Duodenal mucosa (tissue), 2 donors: ENCODE measurements around the gene ITGA1.
A peak's percentile ranks its signal among the peaks of the same experiment; 100 is the strongest.

Experiments
- H3K27ac ChIP-seq: one replicate; pipeline ENCODE4 v1.7.0; 2013; ENCODE audit warnings: low read depth, low read length
- H3K27me3 ChIP-seq, 2 donors: one replicate each; pipeline ENCODE4 v1.7.0; 2013; ENCODE audit warnings: low read length in 2 of 2, control low read depth in 1 of 2; ENCODE audit not compliant: insufficient read depth in 2 of 2, control insufficient read depth in 1 of 2
- H3K36me3 ChIP-seq, 2 donors: one replicate each; pipeline ENCODE4 v1.7.0; 2013; ENCODE audit warnings: low read length in 2 of 2, control low read depth in 1 of 2; ENCODE audit not compliant: insufficient read depth in 2 of 2, control insufficient read depth in 1 of 2
- H3K4me1 ChIP-seq, 2 donors: one replicate each; pipeline ENCODE4 v1.7.0; 2013; ENCODE audit warnings: low read length in 2 of 2, control low read depth in 1 of 2; ENCODE audit not compliant: insufficient read depth in 2 of 2, control insufficient read depth in 1 of 2
- H3K4me3 ChIP-seq, 2 donors: one replicate each; pipeline ENCODE4 v1.7.0; 2013; ENCODE audit warnings: low read length in 2 of 2, low read depth in 1 of 2
- H3K9ac ChIP-seq, 2 donors: one replicate each; pipeline ENCODE4 v1.7.0; 2013; ENCODE audit warnings: low read length in 2 of 2, low read depth in 1 of 2
- H3K9me3 ChIP-seq, 2 donors: one replicate each; pipeline ENCODE4 v1.7.0; 2013; ENCODE audit warnings: low read length in 2 of 2, control low read depth in 1 of 2; ENCODE audit not compliant: control insufficient read depth in 1 of 2

The ITGA1 gene

DNA sequence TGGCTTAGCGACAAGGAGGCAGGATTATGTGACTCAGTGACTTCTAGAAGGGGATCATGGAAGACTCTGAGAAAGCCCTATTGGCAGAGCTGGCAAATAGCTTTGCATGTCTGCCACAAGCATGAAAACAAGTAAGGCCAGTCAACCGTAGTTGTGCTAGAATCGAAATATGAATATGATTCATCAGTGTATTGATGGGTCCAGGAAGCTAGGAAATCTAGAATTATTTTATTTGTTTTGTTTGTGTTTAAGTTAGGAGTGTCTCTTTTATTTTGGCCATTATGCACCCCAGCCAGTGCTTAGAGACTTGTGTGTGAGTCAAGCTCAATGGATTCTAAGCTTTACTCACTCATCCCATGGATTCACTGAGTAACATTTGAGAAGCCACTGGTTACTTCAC lies 197.6 kb downstream of the ITGA1 start:
- Histone ChIP-seq H3K9ac (no peak overlapping the region), H3K9me3 (no peaks in the 10 kb centered on the region), H3K27ac (no peak overlapping the region)

DNA sequence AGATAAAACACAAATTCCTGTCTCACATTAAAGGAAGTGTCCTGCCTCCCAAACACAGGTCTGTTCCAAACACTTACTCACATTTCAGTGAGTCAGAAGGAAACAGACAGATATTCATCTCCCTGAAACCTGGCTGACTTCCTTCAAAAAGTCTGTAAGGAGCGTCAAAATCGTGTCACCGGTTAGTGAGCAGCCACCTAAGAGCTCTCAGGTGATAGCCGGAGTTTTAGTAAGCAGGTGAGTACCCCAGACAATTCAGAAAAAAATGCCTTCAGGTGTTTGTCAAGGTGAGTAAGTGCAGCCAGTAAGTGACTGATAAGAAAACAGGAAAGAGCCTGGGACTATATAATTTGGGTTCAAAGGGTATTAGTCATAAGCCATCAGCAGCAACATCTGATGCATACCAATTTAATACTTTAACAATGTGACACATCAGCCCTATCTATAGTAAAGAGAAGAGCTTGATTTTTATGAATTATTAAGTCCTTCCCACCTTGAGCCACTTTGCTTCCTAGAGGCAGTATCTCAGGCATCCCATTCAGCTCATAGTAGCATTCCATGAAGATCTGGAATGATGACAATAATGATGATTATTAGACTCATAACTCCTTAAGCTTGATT lies 200.1 kb downstream of the ITGA1 start:
- H3K4me3 ChIP-seq = no peak overlapping the region
- peaks cover 20 to 21% of the 10 kb centered on the region in 2 donors for H3K4me1 ChIP-seq
- no peaks in the 10 kb centered on the region for H3K9me3 ChIP-seq
- H3K36me3 ChIP-seq = no peaks in the 10 kb centered on the region
- H3K27ac ChIP-seq = no peak overlapping the region
- no peak overlapping the region for H3K9ac ChIP-seq
- H3K27me3 ChIP-seq = no peaks in the 10 kb centered on the region

More for the DNA sequence above, 197.6 kb downstream of the ITGA1 start:
- H3K4me1 ChIP-seq = peaks cover 15 to 20% of the 10 kb centered on the region in 2 donors
- no peaks in the 10 kb centered on the region for H3K27me3 ChIP-seq
- H3K4me3 ChIP-seq = no peak overlapping the region
- no peaks in the 10 kb centered on the region for H3K36me3 ChIP-seq

DNA sequence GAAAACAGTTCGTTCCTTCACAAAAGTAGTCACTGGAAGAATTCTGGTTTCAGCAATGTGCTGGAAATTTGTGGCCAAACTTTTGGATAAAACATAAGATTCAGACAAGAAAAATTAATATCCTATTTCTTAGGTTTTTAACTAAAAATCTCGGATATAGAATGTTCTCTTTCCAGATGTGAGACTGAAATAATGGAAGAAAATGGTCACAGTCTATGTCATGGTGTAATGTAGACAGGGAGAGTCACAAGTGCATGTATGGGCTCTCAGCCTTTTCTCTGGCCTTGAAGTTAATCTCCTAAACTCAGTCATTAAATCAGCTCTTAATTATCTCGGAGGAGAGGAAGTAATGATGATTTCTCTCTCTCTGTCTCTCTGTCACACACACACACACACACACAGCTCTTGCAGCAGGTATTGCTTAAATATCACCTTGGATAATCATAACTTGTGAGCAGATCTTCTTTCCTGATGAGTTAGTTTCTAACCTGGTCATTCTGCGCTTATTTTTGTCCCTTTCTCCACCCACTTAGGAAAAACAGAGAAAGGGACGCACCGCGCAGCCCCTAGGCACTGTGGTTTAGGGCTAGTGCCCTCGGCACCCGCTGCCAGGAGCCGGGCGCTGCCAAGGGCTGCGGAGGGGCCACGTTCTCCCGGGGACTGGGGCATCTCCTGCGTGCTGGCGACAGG lies 200.8 kb downstream of the ITGA1 start:
- Histone ChIP-seq H3K4me3 (peak overlapping the region; percentile 83 to 96), H3K9me3 (no peaks in the 10 kb centered on the region), H3K36me3 (no peaks in the 10 kb centered on the region), H3K27ac (no peak overlapping the region), H3K27me3 (no peaks in the 10 kb centered on the region), H3K4me1 (peaks cover 20 to 21% of the 10 kb centered on the region in 2 donors), H3K9ac (peak overlapping the region; percentile 40 to 47)

DNA sequence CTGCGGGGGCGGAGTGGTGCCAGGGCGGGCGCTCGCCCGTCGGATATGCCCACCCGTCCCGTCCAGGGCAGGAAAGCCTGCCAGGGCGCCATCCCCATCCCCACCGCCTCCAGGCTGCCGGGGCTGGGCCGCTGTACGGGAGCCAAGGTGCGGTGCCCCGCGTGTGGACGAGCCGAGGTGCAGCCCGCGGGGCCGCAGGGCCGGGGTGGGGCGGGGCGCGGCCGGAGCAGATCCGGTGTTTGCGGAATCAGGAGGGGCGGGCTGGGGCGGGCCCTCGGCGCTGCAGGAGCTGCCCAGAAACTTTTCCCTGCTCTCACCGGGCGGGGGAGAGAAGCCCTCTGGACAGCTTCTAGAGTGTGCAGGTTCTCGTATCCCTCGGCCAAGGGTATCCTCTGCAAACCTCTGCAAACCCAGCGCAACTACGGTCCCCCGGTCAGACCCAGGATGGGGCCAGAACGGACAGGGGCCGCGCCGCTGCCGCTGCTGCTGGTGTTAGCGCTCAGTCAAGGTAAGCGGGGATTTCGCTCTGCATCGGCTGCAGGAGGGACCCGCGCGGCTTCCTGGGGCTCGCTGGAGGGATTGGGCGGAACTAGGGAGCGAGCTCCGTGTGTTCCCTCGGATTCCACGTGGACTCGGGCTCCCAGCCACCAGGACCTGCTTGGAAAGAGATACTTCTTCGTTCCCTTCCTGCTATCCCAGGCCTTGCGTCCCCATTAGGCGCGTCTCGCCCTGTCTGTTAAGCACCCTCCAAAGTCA lies 201.5 kb downstream of the ITGA1 start, which contains the start of gene ITGA2:
ITGA2 (plus strand) TSS at position 328 of the 756 bp plus-strand sequence; CDS start at position 445, 117 bp downstream.
- no peaks in the 10 kb centered on the region for H3K27me3 ChIP-seq
- H3K9me3 ChIP-seq = no peaks in the 10 kb centered on the region
- no peaks in the 10 kb centered on the region for H3K36me3 ChIP-seq
- H3K27ac ChIP-seq = no peak within 1 kb of the TSS
- peak within 1 kb of the TSS; percentile 77 to 86 for H3K9ac ChIP-seq
- peak within 1 kb of the TSS; percentile 83 to 96 for H3K4me3 ChIP-seq
- peaks cover 20 to 21% of the 10 kb centered on the region in 2 donors for H3K4me1 ChIP-seq

DNA sequence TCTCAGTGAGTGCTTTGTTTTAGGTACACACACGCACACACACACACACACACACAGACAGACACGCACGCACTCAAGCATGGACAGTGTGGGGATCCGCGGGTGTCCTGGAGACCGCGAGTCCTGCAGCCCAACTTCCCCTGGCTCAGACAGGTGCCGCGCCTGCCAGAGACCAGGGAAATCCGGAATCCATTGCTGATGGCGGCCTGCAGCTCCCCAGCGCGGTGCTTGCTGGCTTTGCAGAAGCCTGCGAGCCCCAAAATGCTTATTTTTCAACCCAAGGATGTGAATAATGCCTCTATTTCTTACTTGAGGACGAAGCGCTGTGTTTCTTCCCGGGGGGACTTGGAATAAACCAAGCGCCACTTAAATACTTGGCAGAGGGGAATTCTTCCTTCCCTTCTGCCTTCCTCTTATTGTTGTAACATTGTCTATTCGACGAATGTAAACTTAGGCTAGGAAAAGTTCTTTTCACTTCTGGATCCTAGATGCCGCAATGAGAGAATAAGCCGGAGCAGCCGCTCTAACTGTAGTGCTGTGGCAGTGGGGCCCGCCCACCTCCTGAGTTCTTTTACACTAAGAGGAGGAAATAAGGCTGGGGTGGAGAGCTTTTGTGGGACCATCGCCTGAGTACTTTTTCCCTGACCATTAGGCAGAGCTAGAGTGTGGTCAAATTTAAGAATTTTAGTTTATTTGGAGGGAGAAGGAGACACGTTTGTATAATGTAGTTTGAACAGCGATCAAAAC lies 202.2 kb downstream of the ITGA1 start:
- Histone ChIP-seq H3K9ac (peak overlapping the region; percentile 77 to 86), H3K9me3 (no peaks in the 10 kb centered on the region), H3K36me3 (no peaks in the 10 kb centered on the region), H3K4me3 (peak overlapping the region; percentile 83 to 96), H3K27me3 (no peaks in the 10 kb centered on the region), H3K4me1 (peaks cover 20 to 21% of the 10 kb centered on the region in 2 donors), H3K27ac (no peak overlapping the region)

DNA sequence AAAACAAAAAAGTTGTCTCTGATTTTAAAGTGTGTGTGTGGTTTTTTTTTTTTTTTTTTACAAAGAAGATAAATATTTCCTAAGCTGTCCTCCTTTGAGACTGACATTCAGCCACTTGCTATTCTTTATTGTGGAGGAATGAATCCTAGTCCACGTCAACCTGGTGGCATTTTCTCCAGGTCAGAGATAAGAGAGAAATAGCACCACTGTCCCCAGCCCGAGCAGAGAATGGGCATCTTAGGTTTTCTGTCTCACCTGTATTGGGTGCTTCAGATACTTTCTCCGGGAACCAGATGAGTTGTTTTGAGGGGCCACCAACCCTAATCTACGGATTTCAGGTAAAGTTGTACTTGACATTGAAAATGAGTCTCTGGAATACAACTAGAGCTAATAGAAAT lies 202.8 kb downstream of the ITGA1 start:
- no peaks in the 10 kb centered on the region for H3K27me3 ChIP-seq
- peak overlapping the region; percentile 83 to 96 for H3K4me3 ChIP-seq
- H3K4me1 ChIP-seq = peaks cover 20 to 21% of the 10 kb centered on the region in 2 donors
- H3K9me3 ChIP-seq = no peaks in the 10 kb centered on the region
- H3K27ac ChIP-seq = no peak overlapping the region
- H3K36me3 ChIP-seq = no peaks in the 10 kb centered on the region
- peak overlapping the region in 1 of 2 donors; percentile 77 for H3K9ac ChIP-seq

DNA sequence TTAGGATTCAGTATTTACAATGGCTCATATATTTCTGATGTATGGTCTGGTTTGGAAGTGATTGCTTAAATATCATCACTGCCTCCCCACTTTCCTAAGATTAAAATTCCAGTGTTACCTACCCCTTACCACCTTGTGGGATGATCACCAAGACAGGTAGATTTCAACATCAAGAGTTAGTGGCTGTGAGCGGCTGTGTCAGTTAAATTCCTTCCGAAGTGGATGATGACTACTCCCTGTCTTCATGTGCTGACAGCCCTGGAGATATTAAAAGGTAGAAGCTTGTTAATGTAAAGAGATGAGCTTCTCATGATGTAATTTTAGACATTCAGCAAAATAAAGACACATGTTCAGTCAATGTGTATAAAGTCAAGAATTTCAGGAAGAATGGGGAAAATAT lies 205.7 kb downstream of the ITGA1 start:
- Histone ChIP-seq H3K9ac (no peak overlapping the region), H3K27me3 (no peaks in the 10 kb centered on the region), H3K4me1 (peaks cover 11% of the 10 kb centered on the region in 2 donors), H3K9me3 (no peaks in the 10 kb centered on the region), H3K4me3 (no peak overlapping the region), H3K36me3 (no peaks in the 10 kb centered on the region), H3K27ac (no peak overlapping the region)

DNA sequence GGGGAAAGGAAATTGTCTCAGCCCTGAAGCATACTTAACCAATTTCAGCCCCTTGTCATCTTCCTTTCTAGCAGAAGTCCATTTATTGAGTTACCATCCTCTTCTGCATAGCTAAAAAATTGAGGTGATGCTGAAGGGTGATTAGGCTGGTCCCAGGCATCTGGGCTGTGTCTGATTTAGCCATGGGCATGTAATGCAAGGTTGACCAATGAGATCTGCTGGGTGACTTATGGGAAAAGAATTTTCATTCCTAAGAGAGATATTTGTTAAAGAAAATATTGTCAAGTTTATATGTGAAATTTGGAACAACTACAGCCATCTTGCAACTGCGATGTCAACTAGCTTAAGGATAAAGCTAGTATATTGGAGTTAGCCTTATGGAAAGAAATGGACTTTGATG lies 206.6 kb downstream of the ITGA1 start:
- H3K36me3 ChIP-seq = no peaks in the 10 kb centered on the region
- no peak overlapping the region for H3K9ac ChIP-seq
- H3K27ac ChIP-seq = no peak overlapping the region
- H3K4me3 ChIP-seq = no peak overlapping the region
- H3K4me1 ChIP-seq = peaks cover 5 to 7% of the 10 kb centered on the region in 2 donors
- no peaks in the 10 kb centered on the region for H3K9me3 ChIP-seq
- H3K27me3 ChIP-seq = no peaks in the 10 kb centered on the region

DNA sequence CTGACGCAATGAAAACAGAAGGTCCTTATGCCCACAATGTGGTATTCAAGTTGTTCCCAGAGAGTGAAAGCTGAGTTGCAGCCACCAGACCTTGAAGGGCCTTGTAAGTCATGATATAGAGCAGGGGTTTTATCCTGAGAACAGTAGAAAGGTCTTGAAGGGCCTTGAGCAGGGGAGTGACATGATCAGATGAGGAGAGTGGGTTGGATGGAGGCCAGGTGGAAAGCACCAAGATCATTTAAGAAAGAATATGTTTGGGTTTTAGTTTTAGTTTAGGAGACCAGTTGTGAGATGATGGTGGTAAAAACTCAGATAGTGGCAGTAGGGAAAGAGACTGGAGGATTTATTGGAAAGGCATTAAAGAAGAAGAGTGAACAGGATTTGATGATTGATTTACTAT lies 207.4 kb downstream of the ITGA1 start:
- H3K36me3 ChIP-seq = no peaks in the 10 kb centered on the region
- no peak overlapping the region for H3K9ac ChIP-seq
- no peak overlapping the region for H3K4me3 ChIP-seq
- H3K27ac ChIP-seq = no peak overlapping the region
- H3K27me3 ChIP-seq = no peaks in the 10 kb centered on the region
- no peaks in the 10 kb centered on the region for H3K9me3 ChIP-seq
- peaks cover 0 to 7% of the 10 kb centered on the region in 2 donors for H3K4me1 ChIP-seq
